ENCODE data around the gene WDR41.

The WDR41 gene

DNA sequence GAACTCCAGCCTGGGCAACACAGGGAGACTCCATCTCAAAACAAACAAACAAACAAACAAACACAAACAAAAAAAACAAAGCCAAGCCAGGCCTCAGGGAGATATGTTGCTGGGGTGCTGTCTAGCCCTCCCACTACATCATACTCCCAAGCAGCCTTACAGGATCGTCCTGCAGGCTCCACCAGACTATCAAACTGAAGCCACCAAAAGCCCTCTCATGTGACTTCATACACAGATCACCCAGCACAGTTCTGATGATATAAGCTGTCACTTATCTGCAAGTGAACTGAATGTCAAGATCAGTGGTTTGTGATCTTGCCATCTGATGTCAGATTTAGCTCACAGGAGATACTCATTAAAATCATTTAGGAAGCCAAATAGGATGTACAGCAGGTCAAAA is 43.3 kb downstream of the WDR41 start:
- no peak for DNase-seq (ENCODE audit: low read depth)

DNA sequence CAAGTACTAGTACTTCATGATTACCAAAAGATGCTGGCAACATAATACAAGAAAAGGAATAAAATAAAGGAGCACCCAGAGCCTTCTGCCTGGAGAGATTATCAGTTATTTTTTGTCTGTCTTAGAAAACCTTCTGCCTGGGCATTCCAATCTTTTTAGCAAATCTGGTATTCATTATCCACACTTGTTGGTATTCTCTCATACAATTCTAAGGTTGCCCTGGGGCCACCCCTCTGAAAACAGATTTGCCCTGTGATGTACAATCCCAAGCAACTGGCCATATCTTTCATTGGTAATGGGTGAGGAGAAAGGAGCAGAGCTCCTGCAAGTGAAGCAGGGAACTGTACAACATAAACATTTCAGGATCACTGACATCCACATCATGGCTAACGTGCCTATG is 47.8 kb downstream of the WDR41 start:
- DNase-seq (ENCODE audit: low read depth): no peak

- DNase-seq (ENCODE audit: low read depth): no peak
These were observed 48.4 kb downstream of the WDR41 start for GRCh38 chr5:77443670-77444069.

DNA sequence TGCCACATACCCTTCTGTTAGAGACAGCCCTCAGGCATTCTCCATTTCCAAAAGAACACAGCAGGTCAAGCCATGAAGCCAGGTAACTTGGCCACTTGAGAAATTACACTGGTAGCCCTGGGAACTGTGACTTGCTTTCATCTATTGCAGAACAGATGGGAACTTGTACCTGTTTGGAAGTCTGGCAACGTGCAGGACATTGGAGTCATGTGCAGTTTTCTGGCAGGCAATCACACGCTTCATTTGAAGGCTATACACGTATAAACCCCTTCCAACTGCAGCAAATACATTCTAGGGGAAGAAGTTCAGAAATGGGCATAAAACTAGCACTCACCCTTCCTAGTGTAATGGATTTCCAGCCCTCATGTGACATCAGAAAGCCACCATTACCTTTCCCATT is 54.0 kb downstream of the WDR41 start:
- no peak for DNase-seq (ENCODE audit: low read depth)

DNA sequence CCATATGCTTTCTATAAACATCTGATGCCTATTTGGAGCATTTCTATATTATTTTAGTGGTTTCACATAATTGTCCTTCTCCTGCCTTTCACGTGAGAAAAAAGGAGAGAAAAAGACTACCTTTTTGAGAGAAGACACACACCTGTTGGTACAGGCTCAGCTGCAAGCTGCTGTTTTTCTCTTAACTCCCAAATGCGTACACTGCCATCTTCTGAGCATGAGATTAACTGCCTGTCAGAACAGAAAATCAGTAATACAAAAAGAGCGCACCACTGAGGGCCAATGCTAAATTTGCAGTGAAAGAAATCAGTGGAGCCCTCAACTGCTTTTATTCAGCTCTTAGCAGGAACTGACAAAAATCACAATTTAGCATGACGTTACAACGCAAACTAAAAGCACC is 54.9 kb downstream of the WDR41 start:
- no peak for DNase-seq (ENCODE audit: low read depth)

GRCh38 chr5:77431719-77432118 is 60.4 kb downstream of the WDR41 start:
- DNase-seq (ENCODE audit: low read depth): no peak

DNA sequence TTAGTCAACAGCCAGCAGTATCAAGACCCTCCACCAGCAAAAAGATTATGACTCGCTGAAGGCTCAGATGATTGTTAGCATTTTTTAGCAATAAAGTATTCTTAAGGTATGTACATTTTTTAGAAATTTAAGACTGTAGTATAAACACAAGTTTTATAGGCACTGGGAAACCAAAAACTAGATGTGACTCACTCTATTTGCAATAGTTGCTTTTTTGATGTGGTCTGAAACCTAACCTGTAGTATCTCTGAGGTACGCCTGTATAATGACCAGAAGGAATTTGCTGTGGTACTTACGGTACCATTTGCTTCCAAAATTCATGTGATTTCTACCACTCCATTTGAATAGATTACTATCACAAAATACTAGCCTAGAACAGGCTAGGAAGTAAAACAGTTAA is 60.8 kb downstream of the WDR41 start:
- DNase-seq (ENCODE audit: low read depth): no peak

- DNase-seq (ENCODE audit: low read depth): no peak
These were observed 61.4 kb downstream of the WDR41 start for GRCh38 chr5:77430726-77431125.

- DNase-seq (ENCODE audit: low read depth): no peak
These were observed 63.6 kb downstream of the WDR41 start for GRCh38 chr5:77428526-77428925.

- DNase-seq (ENCODE audit: low read depth): no peak
These were observed 64.1 kb downstream of the WDR41 start for GRCh38 chr5:77427998-77428397.

DNA sequence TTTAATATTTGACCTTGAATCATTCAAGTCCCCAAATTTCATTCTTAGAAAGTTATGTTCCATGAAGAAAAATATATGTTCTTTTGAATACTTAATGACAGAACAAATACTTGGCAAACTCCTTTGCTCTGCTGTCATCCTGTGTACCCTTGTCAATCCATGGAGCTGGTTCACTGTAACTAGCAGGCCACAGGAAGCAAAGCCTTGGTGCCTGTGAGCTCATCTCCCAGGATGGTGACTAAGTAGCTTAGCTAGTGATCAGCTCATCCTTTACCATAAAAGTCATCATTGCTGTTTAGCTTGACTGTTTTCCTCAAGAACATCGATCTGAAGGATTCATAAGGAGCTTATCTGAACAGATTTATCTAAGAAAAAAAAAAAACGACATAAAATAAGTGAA is 65.4 kb downstream of the WDR41 start:
- no peak for DNase-seq (ENCODE audit: low read depth)

GRCh38 chr5:77425998-77426659 is 66.0 kb downstream of the WDR41 start:
- no peak for DNase-seq (ENCODE audit: low read depth)

- no peak for DNase-seq (ENCODE audit: low read depth)
These were observed 66.7 kb downstream of the WDR41 start for GRCh38 chr5:77425420-77425819.

- no peak for DNase-seq (ENCODE audit: low read depth)
These were observed 67.2 kb downstream of the WDR41 start for GRCh38 chr5:77424921-77425320.

- DNase-seq (ENCODE audit: low read depth): no peak
These were observed 68.9 kb downstream of the WDR41 start for GRCh38 chr5:77423022-77423750.

- DNase-seq (ENCODE audit: low read depth): no peak
These were observed 71.2 kb downstream of the WDR41 start for GRCh38 chr5:77420940-77421339.

GRCh38 chr5:77419644-77420582 is 72.2 kb downstream of the WDR41 start:
- DNase-seq (ENCODE audit: low read depth): no peak

DNA sequence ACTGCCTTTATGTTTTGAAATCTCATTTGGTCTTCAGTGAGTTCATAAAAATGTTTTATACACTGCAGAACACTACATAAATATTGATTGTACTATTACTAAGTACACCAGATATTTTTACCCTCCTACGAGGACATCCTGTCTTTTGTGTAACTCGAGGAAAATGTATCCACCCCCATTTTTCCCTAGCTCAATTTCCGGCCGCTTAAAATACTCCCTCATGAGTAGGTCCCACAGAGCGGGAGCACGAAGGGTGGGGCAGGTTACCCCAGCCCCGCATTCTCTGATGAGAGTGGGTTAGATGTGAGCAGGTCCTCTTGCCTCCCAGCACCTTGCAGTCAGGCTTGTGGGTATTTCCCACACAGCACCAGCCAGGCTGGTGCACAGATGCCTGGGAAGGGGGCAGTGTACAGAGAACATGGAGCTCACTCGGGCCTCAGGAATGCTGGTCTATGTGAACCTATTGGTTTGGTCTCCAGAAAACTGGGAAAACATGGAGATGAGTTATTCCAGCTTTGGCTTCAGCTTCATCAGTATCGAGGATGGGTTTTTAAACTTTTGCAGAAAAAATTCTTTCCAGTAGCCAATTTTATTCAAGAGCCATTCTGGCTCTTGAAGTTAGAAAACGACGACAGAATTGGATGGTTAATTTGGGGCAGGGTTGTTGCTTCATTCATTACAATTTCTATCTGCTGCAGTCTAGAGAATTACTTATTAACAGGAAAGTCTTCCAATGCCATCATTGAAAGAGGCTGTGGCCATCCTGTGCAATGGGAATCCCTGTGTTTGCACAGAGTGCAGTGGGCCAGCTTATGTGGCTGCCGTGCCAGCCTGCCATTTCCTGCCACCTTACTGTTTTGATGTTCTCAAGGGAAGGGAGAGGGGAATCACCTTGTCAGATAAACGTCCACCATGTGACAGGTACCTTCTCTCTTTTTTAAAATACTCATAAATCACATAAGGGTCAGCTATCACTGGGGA is 73.2 kb downstream of the WDR41 start:
- DNase-seq (ENCODE audit: low read depth): no peak

- DNase-seq (ENCODE audit: low read depth): no peak
These were observed 74.0 kb downstream of the WDR41 start for GRCh38 chr5:77418162-77418561.

DNA sequence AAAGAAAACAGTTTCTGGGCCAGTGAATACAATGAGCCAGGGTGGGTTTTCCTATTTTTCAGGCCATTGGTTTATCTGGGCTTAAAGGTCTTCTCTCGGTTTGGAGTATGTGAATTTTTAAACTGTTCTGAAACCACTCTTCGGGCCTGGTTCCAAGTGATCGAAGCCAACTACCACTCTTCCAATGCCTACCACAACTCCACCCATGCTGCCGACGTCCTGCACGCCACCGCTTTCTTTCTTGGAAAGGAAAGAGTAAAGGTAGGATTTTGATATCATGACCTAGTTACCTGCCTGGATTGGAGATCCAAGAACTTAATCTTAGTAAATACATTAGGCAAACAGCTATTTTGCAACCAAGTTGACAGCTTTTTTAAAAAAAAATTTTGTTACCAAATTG is 79.1 kb downstream of the WDR41 start:
- DNase-seq (ENCODE audit: low read depth): no peak

- no peak for DNase-seq (ENCODE audit: low read depth)
These were observed 82.1 kb downstream of the WDR41 start for GRCh38 chr5:77409870-77410621.

Measured in stimulated activated CD8-positive, alpha-beta memory T cell treated with anti-CD3 and anti-CD28 coated beads, Interleukin-7, amount 100 ng/mL, for 24 hours (primary cell).